ENCODE data around the gene PXDN.

The PXDN gene

DNA sequence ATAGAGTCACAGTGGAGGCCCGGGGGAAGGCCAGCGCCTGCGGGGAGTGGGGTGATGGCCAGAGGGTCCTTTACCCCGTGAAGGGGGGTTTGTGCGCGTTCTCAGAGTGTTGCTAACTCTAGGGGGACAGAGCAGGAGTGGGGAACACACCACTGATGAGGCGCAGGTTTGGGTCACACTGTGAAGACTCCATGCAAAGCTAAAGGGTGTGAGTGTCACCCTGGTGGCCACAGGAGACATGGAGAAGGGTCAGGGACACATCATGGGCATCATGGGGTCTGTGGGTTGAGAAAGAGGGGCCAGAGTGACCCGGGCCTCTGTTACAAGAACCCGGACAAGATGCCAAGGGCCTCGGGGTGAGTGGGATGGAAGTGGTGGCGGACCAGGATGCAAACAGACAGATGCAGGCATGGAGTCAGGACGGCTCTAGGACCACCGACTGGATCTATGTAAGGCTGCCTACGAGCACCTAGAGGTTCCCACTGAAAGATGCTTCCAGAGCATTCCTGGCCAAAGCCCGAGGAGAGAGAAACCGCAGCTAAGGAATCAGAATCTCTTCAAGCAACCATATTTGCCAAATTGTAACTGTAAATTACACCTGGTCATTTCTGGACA is 84.3 kb downstream of the PXDN start:
- no peak for DNase-seq

DNA sequence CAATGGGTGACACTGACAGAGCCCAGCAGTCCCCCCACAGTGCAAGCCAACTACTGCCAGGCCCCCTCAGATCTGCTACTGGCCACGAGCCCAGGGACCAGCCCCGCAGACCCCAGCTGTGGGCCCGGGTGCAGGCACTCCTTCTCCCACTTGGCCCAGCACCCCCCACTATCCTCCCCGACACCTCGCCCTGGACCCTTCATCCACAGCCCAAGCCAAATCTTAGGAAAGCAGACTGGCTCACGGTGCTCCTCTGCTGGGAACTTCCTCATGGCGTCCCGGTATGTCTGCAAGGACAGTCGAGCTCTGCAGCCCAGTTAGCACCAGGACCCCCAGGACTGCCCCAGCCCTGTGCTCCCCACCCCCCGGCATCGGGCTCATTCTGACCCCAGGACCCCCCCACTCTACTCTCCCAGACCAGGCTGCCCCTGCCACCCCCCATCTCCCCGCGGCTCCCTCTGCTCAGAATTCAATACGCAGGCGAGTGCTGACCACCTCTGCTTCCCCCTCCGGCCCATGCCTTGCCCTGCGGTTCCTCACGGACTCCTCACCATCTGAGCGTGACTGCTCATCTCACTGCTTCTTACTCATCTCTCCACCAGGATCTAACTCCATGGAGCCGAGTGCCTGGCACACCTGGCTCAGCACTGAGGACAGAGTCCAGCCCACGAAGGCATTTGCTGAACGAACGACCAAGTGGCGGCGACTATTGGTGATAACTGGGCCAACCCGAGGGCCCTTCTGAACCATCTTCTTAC is 85.7 kb downstream of the PXDN start:
- DNase-seq: no peak

DNA sequence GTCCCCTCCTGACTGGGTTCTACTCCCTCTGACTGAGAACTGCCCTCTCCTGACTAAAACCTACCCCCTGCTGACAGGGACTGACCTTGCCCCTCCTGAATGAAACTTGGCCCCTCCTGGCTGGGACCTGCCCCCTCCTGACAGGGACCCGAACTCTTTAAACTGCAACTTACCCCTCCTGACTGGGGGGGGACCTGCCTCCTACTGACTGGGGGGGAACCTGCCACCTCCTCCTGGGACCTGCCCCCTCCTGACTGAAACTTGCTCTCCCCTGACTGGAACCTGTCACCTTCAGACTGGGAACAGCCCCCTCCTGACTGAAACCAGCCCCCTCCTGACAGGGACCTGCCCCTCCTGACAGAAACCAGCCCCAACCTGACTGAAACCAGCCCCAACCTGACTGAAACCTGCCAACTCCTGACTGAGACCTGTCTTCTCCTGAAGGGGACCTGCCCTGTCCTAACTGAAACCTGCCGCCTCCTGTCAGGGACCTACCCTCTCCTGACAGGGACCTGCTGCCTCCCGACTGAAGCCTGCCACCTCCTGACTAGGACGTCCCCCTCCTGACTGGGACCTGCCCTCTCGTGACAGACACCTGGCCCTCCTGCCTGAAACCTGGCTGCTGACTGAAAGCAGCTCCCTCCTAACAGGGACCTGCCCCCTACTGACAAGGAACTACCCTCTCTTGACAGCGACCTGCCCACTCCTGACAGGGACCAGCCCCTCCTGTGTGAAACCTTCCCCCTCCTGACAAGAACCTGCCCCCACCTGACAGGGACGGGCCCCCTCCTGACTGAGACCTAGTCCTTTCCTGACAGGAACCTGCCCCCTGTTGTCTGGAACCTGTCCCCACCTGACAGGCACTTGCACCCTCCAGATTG is 87.1 kb downstream of the PXDN start:
- no peak for DNase-seq

DNA sequence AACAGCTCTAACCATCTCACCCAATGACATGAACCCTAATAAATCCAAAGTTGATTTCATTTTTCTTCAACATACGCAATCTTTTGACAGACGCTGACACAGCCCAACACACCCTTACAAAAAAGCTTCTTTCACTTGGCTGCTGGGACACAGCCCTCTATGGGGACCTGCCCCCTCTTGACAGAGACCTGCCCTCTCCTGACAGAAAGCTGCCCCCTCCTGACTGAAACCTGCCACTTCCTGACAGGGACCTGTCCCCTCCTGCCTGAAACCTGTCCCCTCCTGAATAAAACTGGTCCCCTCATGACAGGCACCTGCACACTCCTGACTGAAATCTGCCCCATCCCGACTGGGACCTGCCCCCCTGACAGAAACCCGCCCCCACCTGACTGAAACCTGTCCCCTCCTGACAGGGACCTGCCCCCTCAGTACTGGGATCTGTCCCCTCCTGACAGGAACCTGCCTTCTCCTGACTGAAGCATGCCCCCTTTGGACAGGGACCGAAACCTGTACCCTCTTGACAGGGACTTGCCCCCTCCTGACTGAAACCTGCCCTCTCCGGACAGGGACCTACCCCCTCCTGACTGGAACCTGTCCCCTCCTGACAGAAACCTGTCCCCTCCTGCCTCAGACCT is 87.9 kb downstream of the PXDN start:
- DNase-seq: no peak

- DNase-seq: no peak
Observed at GRCh38 chr2:1655461-1655860, 88.9 kb downstream of the PXDN start.

DNA sequence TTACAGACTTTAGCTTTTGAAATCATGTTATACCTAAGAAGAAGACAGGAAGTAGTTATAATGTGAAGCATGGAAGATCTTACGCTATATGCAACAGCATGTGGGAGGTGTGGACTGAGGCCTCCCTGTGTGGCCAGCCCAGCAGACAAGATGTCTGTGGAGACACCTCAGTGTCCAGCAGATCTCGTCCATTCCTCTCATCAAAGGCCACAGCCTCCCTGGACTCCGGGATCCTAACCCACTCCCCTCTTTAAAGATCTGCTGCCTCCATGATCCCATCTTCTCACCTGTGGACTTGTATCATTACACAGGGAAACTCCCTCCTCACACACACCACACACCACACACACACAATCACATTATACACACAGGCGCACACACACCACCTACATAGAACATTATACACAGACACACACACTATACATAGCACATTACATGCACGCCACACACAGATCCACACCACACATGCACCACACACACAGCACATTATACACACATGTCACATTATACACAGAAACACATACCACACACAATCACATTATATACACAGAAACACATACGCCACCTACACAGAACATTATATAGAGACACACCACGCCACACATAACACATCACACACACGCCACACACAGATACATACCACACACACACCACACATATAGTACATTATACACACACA is 89.5 kb downstream of the PXDN start:
- DNase-seq: no peak

DNA sequence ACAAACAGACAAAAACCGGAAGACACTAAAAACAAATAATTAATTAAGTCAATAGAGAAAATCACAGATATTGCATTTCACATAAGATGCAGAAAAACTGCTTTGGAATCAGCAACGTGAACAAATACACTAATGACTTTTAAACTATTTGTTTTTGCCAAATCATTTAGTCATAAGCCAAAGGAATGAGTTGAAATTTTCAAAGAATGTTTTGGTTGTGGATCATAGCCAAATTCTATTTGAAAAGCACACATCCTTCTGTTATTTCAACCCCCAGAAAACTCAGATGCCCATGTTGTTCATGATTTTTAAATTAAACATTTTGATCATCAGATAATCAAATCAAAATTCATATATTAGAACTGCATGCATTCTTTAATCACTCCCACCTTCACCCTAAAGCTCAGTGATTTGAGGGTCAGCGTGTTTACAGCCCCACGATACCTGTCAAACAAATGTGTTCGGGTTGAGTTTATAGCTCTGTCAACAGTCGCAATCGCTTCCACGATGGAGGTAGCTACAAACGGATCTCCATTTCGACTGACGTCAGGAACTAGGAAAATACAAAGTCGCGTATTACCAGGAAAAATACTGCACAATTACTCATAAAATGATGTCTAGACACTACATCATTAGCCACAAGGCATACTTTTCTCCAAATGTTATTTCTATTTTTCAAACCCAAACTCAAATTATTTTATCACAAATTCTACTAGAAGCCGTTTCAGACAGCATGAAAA is 90.2 kb downstream of the PXDN start:
- no peak for DNase-seq

DNA sequence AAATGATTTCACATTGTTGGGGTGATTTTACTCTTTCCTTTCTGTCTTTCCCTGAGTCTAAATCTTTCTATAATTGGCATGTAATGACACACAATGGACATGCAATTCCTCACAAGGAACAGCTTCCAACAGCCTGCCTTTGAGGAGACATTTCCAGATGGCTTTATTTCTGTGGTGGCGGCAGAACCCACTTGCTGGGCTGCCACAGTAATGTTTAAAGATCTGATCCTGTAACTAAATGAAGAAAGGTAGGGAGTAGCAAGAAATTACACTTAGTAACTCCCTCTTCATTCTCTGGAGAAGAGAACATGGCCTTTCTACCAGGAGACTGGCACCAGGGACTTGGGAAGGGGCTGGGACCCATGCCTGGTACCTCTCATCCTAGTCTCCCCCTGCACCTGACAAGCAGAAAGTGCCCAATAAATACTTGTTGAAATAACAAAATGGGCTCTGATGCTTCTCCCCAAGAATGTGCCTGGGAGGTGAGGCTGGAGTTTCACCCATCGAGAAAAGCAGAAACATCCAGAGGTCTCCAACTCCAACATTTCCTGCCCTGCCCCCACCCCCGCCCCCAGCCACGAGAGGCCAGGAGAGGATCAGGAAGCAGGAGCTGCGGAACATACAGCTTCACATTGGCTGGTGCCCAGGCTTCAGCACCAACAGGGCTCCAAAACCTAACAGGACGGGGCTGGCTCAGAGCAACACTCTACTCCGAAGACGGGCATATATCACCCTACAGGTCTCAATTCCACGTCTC is 92.1 kb downstream of the PXDN start:
- DNase-seq: no peak

- no peak for DNase-seq
Observed at GRCh38 chr2:1651121-1652033, 92.9 kb downstream of the PXDN start.

GRCh38 chr2:1650085-1650872 is 94.0 kb downstream of the PXDN start:
- no peak for DNase-seq

DNA sequence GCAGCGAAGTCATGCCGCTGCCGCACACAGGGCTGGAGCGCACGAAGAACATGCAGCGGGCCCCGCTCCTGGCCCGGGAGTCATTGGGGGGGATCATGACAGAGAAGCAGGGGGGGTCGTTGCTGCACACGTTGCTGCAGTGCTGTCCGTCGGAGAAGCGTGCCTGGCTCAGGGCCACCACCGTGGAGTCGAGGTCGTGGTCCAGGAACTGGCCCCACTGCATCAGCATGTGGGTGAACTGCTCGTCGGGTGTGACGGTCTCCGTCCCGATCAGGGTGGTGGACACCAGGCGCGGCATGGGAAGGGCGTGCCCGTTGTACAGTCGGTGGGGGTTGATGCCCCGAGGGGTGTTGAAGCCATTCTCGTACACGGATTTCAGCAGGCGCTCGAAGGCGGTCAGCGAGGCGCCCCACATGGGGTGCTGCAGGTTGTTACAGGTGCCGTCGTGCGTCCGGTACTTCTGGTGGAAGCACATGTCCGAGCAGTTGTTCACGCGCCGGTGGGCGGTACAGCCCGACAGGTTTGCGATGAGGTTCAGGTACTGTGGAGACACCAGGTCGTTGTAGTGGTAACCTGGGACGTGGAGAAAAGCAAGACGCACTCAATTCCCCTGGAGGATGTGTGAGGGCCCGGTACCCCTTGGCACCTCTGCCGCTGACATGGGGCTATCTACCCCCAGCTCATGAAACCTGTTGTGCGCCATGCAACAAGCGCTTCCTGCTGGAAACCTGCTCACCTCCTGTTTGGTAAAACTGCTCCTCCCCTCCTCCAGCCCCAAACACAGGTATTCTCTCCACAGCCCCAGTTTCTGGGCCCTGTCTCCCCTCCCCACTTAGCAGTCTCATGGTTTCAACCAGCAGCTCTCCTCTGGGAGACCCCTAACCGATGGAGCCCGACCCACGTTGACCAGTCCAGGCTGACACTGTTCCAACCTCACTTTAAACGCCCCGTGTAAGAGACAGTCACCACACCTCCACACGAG is 94.9 kb downstream of the PXDN start:
- DNase-seq: no peak

- no peak for DNase-seq
Observed at GRCh38 chr2:1648241-1649102, 95.8 kb downstream of the PXDN start.

GRCh38 chr2:1647417-1648240 is 96.7 kb downstream of the PXDN start:
- no peak for DNase-seq

GRCh38 chr2:1645761-1646476 is 98.4 kb downstream of the PXDN start:
- DNase-seq: no peak

GRCh38 chr2:1644427-1644826 is 99.9 kb downstream of the PXDN start:
- no peak for DNase-seq

Measured in activated CD4-positive, alpha-beta T cell treated with anti-CD3 and anti-CD28 coated beads, Interleukin-2, Interleukin-6, amounts not matched to agents 100 ng/mL and 50 ng/mL, durations not matched to agents 16 hours and 8 hours (primary cell).